Measurements from ENCODE around the gene GNG8. TPM values are rescaled to one million over a fixed set of nuclear protein-coding genes. Genes with fewer than 3 reads are reported as not detected.

The GNG8 gene
- total RNA-seq, 1 experiment from 2014 or later = not detected

GRCh38 chr19:46646402-46646801, 10.4 kb upstream of the GNG8 start:
- Mint-ChIP-seq H3K9me3 (ENCODE audit: unreplicated experiment) (no peaks in the 10 kb centered on the region), H3K27ac (ENCODE audit: low read depth, unreplicated experiment) (no peak overlapping the region), H3K4me1 (ENCODE audit: insufficient read depth, unreplicated experiment) (no peaks in the 10 kb centered on the region), H3K4me3 (ENCODE audit: unreplicated experiment) (no peak overlapping the region), H3K36me3 (ENCODE audit: insufficient read depth, unreplicated experiment) (peaks cover 6% of the 10 kb centered on the region), H3K27me3 (ENCODE audit: insufficient read depth, unreplicated experiment) (peaks cover 12% of the 10 kb centered on the region)
- CTCF ChIA-PET = interaction anchor here (1.5 kb wide), 1 partner anchor 33 kb away, joined by 4 read pairs; no protein-coding TSS in a partner anchor
- intact Hi-C loops (cut with micrococcal nuclease) = no loop called here
- no peak for DNase-seq (ENCODE audit: unreplicated experiment)
- no TSS peak for BruUV-seq (replicated peaks)
- no peak for TF ChIP-seq CTCF (IDR thresholded peaks at IDR 0.05; ENCODE audit: unreplicated experiment)
- POLR2A ChIA-PET = interaction anchor here (1.0 kb wide), 1 partner anchor 46 kb away, joined by 3 read pairs; no protein-coding TSS in a partner anchor

- peaks cover 23% of the 10 kb centered on the region for H3K27me3 Mint-ChIP-seq (ENCODE audit: insufficient read depth, unreplicated experiment)
- H3K4me1 Mint-ChIP-seq (ENCODE audit: insufficient read depth, unreplicated experiment) = no peaks in the 10 kb centered on the region
- no peak overlapping the region for H3K27ac Mint-ChIP-seq (ENCODE audit: low read depth, unreplicated experiment)
- BruUV-seq (replicated peaks) = no TSS peak
- no peaks in the 10 kb centered on the region for H3K9me3 Mint-ChIP-seq (ENCODE audit: unreplicated experiment)
- no peak overlapping the region for H3K4me3 Mint-ChIP-seq (ENCODE audit: unreplicated experiment)
- H3K36me3 Mint-ChIP-seq (ENCODE audit: insufficient read depth, unreplicated experiment) = no peaks in the 10 kb centered on the region
- DNase-seq (ENCODE audit: unreplicated experiment) = no peak
- TF ChIP-seq CTCF (IDR thresholded peaks at IDR 0.05; ENCODE audit: unreplicated experiment) = no peak
- POLR2A ChIA-PET = interaction anchor here (1.4 kb wide), 1 partner anchor 13 kb away, joined by 4 read pairs; no protein-coding TSS in a partner anchor
- CTCF ChIA-PET = interaction anchor here (0.6 to 1.1 kb wide), 3 partner anchors 59 to 571 kb away, joined by 3 to 4 read pairs (median 4); no protein-coding TSS in a partner anchor
- intact Hi-C loops (cut with micrococcal nuclease) = no loop called here
Observed at GRCh38 chr19:46644720-46645119, 8.7 kb upstream of the GNG8 start.

- no peak for TF ChIP-seq CTCF (IDR thresholded peaks at IDR 0.05; ENCODE audit: unreplicated experiment)
- H3K27ac Mint-ChIP-seq (ENCODE audit: low read depth, unreplicated experiment) = no peak overlapping the region
- peaks cover 11% of the 10 kb centered on the region for H3K27me3 Mint-ChIP-seq (ENCODE audit: insufficient read depth, unreplicated experiment)
- no peaks in the 10 kb centered on the region for H3K4me1 Mint-ChIP-seq (ENCODE audit: insufficient read depth, unreplicated experiment)
- H3K36me3 Mint-ChIP-seq (ENCODE audit: insufficient read depth, unreplicated experiment) = no peaks in the 10 kb centered on the region
- ChIA-PET POLR2A (no interaction called here), CTCF (interaction anchor here (0.6 to 1.3 kb wide), 3 partner anchors 21 to 351 kb away, joined by 3 to 4 read pairs (median 3); no protein-coding TSS in a partner anchor)
- H3K9me3 Mint-ChIP-seq (ENCODE audit: unreplicated experiment) = no peaks in the 10 kb centered on the region
- peak overlapping the region; percentile 22 for H3K4me3 Mint-ChIP-seq (ENCODE audit: unreplicated experiment)
- intact Hi-C loops (cut with micrococcal nuclease) = no loop called here
- no peak for DNase-seq (ENCODE audit: unreplicated experiment)
- BruUV-seq (replicated peaks) = no TSS peak
Observed at GRCh38 chr19:46640656-46641055, 4.7 kb upstream of the GNG8 start.

GRCh38 chr19:46639358-46640182, 3.6 kb upstream of the GNG8 start:
- TF ChIP-seq CTCF (IDR thresholded peaks at IDR 0.05; ENCODE audit: unreplicated experiment) = no peak
- BruUV-seq (replicated peaks) = no TSS peak
- no peak for DNase-seq (ENCODE audit: unreplicated experiment)
- Mint-ChIP-seq H3K27me3 (ENCODE audit: insufficient read depth, unreplicated experiment) (peaks cover 11% of the 10 kb centered on the region), H3K4me1 (ENCODE audit: insufficient read depth, unreplicated experiment) (no peaks in the 10 kb centered on the region), H3K9me3 (ENCODE audit: unreplicated experiment) (no peaks in the 10 kb centered on the region), H3K27ac (ENCODE audit: low read depth, unreplicated experiment) (no peak overlapping the region), H3K36me3 (ENCODE audit: insufficient read depth, unreplicated experiment) (no peaks in the 10 kb centered on the region), H3K4me3 (ENCODE audit: unreplicated experiment) (no peak overlapping the region)
- intact Hi-C loops (cut with micrococcal nuclease) = no loop called here
- ChIA-PET CTCF (interaction anchor here (0.6 to 0.9 kb wide), 3 partner anchors 11 to 66 kb away, joined by 3 to 5 read pairs (median 3); no protein-coding TSS in a partner anchor), POLR2A (interaction anchor here (0.9 kb wide), 1 partner anchor 10 kb away, joined by 6 read pairs; no protein-coding TSS in a partner anchor)

Measured in MCF 10A (cell line).